Dedifferentiated amniotic fluid mesenchymal stem cell (primary cell): Measurements from ENCODE around the gene ARHGEF38.
"Not testable (repeated sequence)": the region's sequence is repeated elsewhere in the genome, so short reads cannot be mapped to it uniquely, and the experiment has no call there.

ENCODE experiments used
- DNase-seq: peaks from one replicate; pipeline ENCODE4 v3.0.0-alpha.2; 2016; ENCODE audit errors: extremely low spot score

The ARHGEF38 gene

GRCh38 chr4:105710678-105711077 lies 158.3 kb downstream of the ARHGEF38 start:
- no peak for DNase-seq

DNA sequence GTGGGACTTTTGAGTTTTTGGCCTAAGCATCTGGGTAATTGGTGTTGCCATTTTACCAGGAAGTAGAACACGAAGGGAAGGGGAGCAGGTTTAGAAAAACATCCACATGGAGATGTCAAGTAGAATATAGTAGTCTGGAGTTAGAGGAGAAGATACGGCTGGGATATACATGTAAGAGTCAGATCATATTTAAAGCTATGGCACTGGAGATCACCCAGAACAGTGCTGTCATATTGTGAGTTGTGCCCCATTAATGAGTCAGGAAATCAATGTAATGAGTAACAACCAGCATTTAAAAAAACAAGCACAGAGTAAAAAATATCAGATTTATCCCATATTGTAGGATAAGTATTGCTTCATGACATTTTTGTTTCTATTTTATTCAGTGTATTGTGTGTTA lies 160.3 kb downstream of the ARHGEF38 start:
- no peak for DNase-seq

DNA sequence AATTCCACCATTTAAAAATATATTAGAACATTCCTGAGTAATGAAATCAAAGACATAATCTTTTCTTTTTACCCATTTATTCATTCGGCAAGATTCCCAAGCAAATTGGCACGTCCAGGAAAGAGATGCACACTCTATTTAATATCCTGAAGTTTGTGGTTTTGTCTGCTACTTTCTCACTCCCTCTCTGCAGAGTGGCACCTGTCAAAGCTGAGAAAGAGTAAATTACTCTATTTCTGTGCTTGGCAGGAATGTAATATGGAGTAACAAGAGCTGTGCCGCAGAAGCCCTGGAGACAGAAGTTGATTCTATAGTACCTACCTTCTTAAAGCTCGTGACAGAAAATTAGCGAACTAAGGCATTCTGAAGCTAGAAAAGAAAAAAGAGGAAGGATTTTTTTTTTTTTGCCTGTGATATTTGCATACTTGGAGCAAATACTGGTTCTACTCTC lies 161.7 kb downstream of the ARHGEF38 start:
- no peak for DNase-seq

DNA sequence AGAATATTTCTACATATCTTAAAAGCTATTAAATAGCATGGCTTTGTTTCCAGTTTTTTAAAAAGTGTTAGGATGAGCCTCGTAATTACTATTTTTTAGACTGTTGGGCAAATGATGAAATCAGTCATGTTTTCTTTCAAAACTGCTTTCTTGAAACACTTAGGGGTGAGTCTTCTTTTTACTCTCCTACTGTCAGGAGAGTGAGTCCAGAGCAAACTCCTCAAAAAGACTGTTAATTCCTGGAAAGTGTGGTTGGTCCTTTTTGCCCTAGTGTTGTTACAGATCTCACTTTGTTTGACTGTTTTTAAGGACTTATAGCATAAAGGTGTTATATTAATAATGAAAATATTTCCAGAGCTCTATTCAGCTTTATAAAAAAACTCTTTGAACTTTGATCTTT lies 162.5 kb downstream of the ARHGEF38 start:
- no peak for DNase-seq

GRCh38 chr4:105715692-105716278 lies 163.4 kb downstream of the ARHGEF38 start:
- peak; percentile 62 for DNase-seq

DNA sequence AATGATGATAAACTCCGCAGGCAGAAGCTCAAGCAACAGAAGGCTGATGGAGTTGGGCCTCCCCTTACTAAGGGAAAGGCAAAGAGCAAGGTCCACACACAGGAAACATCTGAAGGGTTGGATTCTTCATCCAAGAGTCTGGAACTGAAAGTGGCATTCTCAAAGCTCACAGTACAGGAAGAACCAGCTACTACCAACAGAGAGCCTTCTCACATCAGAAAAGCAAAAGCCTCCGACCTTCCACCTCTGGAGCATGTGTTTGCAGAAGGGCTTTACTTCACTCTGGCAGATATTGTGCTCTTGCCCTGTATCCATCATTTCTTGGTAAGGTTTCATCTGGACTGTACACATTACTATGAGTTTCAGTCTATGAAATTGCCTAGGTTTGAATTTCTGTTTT lies 166.8 kb downstream of the ARHGEF38 start:
- no peak for DNase-seq

DNA sequence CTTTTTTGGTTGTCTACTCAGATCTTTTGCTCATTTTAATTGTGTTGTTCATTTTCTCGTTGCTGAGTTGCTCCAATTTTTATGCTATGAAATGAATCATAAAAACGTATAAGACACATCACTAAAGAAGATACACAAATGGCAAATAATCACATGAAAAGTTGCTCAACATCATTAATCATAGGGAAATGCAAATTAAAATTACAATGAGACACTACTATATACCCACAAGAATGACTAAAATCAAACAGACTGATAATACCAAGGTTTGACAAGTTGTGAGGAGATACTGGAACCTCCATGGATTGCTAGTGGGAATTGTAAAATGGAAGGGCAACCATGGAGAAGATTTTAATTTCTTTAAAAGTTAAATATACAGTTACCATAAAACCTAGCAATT lies 173.2 kb downstream of the ARHGEF38 start:
- DNase-seq, result no peak

- not testable (repeated sequence) for DNase-seq
Measured at GRCh38 chr4:105729895-105730294, 177.5 kb downstream of the ARHGEF38 start.
